PC-9 (cell line): Measurements from ENCODE around the gene ELL2.

Experiments
- CTCF ChIP-seq: fragments of 200-600 bp; sonication (generic); conservative IDR thresholded peaks from 2 replicates; pipeline ENCODE4 v1.6.1; 2017; ENCODE audit warnings: mixed run types, antibody characterized with exemption, mild to moderate bottlenecking, moderate library complexity
- EZH2 ChIP-seq: fragments of 200-600 bp; sonication (generic); IDR thresholded peaks from 2 replicates; pipeline ENCODE4 v1.8.0; 2017; ENCODE audit warnings: antibody characterized with exemption, low read depth

DNA sequence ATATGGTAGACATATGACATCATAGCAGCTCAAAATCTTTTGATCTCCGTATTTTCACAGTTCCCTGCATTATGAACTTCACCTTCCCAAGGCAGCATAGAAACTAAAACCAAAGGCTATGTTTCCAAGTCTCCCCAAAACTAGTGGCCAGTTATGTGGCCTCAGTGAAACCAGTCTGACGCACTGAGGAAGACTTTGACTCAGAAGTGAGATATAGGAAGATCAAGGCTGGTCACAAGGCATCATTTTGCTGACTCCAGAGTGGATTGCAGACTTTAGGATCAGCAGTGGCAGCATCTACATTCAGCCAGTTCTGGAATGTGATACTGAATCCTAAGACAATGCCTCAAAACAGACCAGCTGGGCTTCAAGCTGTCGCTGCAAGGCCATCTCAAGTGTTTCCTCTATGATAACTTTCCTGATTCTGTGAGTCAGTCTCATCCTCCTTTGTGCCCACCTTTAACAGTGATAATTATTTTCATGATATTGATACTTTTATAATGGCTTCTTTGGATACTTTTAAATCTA is 34.4 kb upstream of the ELL2 start:
- TF ChIP-seq CTCF (no peak), EZH2 (no peak)
